Hepatocyte (in vitro differentiated cells): ENCODE data around the gene LIPA.

Source experiments
- CTCF ChIP-seq: fragments of 200-600 bp; sonication (generic); IDR thresholded peaks from 2 replicates; pipeline ENCODE4 v1.5.1; 2016; ENCODE audit warnings: antibody characterized with exemption, mild to moderate bottlenecking; ENCODE audit not compliant: poor library complexity
- EZH2 ChIP-seq: fragments of 200-600 bp; sonication (generic); IDR thresholded peaks from 2 replicates; pipeline ENCODE4 v1.6.1; 2016; ENCODE audit warnings: antibody characterized with exemption, mild to moderate bottlenecking, borderline replicate concordance

GRCh38 chr10:89217057-89217990 lies 34.3 kb downstream of the LIPA start:
- TF ChIP-seq CTCF (peak; percentile 82), EZH2 (no peak)
